GM12878 (cell line): ENCODE results near the gene ZBTB5. TPM values are rescaled to one million over a fixed set of nuclear protein-coding genes. Genes with fewer than 3 reads are reported as not detected.
A peak's percentile ranks its signal among the peaks of the same experiment; 100 is the strongest.

Experiments used
- ATF7 ChIP-seq: fragments of 450-650 bp; IDR thresholded peaks from 2 replicates; pipeline ENCODE4 v1.6.1; 2016; ENCODE audit warnings: low read depth, mild to moderate bottlenecking
- FOXM1 ChIP-seq: IDR thresholded peaks from 2 replicates; pipeline ENCODE4 v1.6.1; 2012; ENCODE audit warnings: low read depth, mild to moderate bottlenecking, inconsistent platforms, low read length, moderate library complexity
- KLF5 ChIP-seq: fragments of 450-650 bp; IDR thresholded peaks from 2 replicates; pipeline ENCODE4 v1.6.1; 2014; ENCODE audit warnings: mild to moderate bottlenecking; ENCODE audit not compliant: partially characterized antibody
- NFXL1 ChIP-seq: fragments of 450-650 bp; IDR thresholded peaks from 2 replicates; pipeline ENCODE4 v1.6.1; 2017; ENCODE audit warnings: antibody characterized with exemption, mild to moderate bottlenecking, borderline replicate concordance
- NFYA ChIP-seq: IDR thresholded peaks from 2 replicates; pipeline ENCODE4 v1.6.1; 2011; ENCODE audit warnings: low read depth, mild to moderate bottlenecking, low read length, improper control_type of control experiment, borderline replicate concordance
- NR2C2 ChIP-seq: IDR thresholded peaks from 2 replicates; pipeline ENCODE4 v1.6.1; 2011; ENCODE audit warnings: borderline replicate concordance, low read depth; ENCODE audit not compliant: control insufficient read depth, insufficient read length
- NRF1 ChIP-seq: conservative IDR thresholded peaks from 2 replicates; pipeline ENCODE4 v1.6.1; 2011; ENCODE audit warnings: mild to moderate bottlenecking, low read depth, low read length, improper control_type of control experiment
- PAX8 ChIP-seq: fragments of 450-650 bp; IDR thresholded peaks from 2 replicates; pipeline ENCODE4 v1.6.1; 2017; ENCODE audit warnings: mild to moderate bottlenecking, moderate library complexity
- POLR2A ChIP-seq: IDR thresholded peaks from 2 replicates; pipeline ENCODE4 v1.6.1; 2011; ENCODE audit warnings: low read depth, mild to moderate bottlenecking, low read length
- POU2F2 ChIP-seq: IDR thresholded peaks from 3 replicates; pipeline ENCODE4 v1.6.1; 2011; ENCODE audit warnings: low read depth, mild to moderate bottlenecking, low read length, borderline replicate concordance
- RAD21 ChIP-seq: IDR thresholded peaks from 2 replicates; pipeline ENCODE4 v1.6.1; 2011; ENCODE audit warnings: mild to moderate bottlenecking, low read depth, low read length, moderate library complexity; ENCODE audit not compliant: insufficient read depth
- RAD51 ChIP-seq: fragments of 450-650 bp; IDR thresholded peaks from 2 replicates; pipeline ENCODE4 v1.6.1; 2016; ENCODE audit warnings: moderate library complexity, mild to moderate bottlenecking, inconsistent platforms
- SIX5 ChIP-seq: IDR thresholded peaks from 2 replicates; pipeline ENCODE4 v1.6.1; 2011; ENCODE audit warnings: mild to moderate bottlenecking, low read depth, low read length, moderate library complexity; ENCODE audit not compliant: severe bottlenecking
- TAF1 ChIP-seq: IDR thresholded peaks from 2 replicates; pipeline ENCODE4 v1.6.1; 2011; ENCODE audit warnings: mild to moderate bottlenecking, low read depth, low read length, borderline replicate concordance
- ZNF24 ChIP-seq: fragments of 450-650 bp; IDR thresholded peaks from 2 replicates; pipeline ENCODE4 v1.6.1; 2017; ENCODE audit warnings: antibody characterized with exemption, mild to moderate bottlenecking
- polyA plus RNA-seq, 11 experiments: library from polyadenylated mRNA; depleted of rRNA in 4 of 11; unstranded in 6 of 11; stranded (reverse) in 5 of 11; fragments of >200 nt; fragmentation: Nextera tagmentation in 4 of 11; fragmentation: Illumina TruSeq in 1 of 11; extraction: Ambion mirVana in 4 of 11; extraction: Trizol in 1 of 11; gene quantifications; 1 replicate in 1 of 11; 2 replicates in 10 of 11; pipeline versions ENCODE4 v1.2.1 to v1.2.3, GENCODE V29; 2011 to 2016; ENCODE audit warnings: inconsistent platforms in 2 of 11, missing spikeins in 2 of 11, low read depth in 1 of 11
- total RNA-seq, 4 experiments: library from RNA; depleted of rRNA in 3 of 4; stranded (reverse); fragments of >200 nt in 3 of 4; fragmentation: Illumina TruSeq in 1 of 4; extraction: Trizol in 1 of 4; gene quantifications; 2 replicates each; pipeline versions ENCODE4 v1.2.1 to v1.2.3, GENCODE V29; 2013 to 2021
- TF ChIP-seq, protein P1 (sequence below): fragments of 450-650 bp; IDR thresholded peaks from 2 replicates; pipeline ENCODE4 v1.6.1; 2017; ENCODE audit warnings: mild to moderate bottlenecking
- TF ChIP-seq, protein P2 (sequence below): fragments of 450-650 bp; formaldehyde crosslinking; IDR thresholded peaks from 2 replicates; pipeline ENCODE4 v1.4.0; 2022; ENCODE audit warnings: mild to moderate bottlenecking, moderate library complexity
- TF ChIP-seq, protein P3 (sequence below): fragments of 450-650 bp; IDR thresholded peaks from 2 replicates; pipeline ENCODE4 v1.6.1; 2018; ENCODE audit warnings: borderline replicate concordance, mild to moderate bottlenecking; ENCODE audit not compliant: partially characterized antibody
- TF ChIP-seq, protein P4 (sequence below): fragments of 450-650 bp; formaldehyde crosslinking; IDR thresholded peaks from 2 replicates; pipeline ENCODE4 v1.5.0; 2022; ENCODE audit warnings: mild to moderate bottlenecking, missing genetic modification characterization

Gene ZBTB5
- total and polyA plus RNA-seq, 10 of the 15 experiments (the other 5 are each of a cell fraction or from before 2014, with no cell fraction given): 1.4 to 32.5 (median 12.1) TPM

DNA sequence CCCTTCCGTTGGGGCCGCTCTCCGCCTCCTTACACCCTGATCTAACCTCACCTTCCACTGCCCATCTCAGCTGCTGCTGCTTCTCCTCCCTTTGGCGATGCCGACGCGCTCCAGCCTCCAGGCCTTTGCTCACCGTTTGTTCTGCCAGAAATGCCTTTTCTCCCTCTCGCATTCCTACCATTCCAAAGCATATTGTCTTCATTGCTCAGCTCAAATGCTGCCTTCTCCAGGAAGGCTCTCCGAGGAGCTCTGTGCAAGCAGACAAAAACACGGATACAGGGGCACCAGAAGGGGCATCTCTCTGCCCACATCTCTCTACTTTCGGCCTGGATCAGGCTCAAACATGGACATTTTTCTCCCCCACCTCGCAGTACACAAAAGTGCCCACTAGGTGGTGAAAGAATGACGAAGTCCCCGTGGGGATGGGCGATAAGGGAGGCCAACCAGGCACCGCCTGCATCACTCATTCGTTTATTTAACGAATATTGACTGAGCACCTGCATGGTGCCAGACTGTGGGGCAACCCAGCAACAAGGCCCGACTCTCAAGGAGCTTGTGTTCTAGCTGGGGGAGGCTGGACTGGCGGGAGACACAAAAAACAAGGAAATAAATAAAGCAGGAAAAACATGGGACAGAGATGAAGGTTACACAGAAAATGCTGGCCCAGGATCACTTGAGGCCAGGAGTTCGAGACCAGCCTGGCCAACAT, 50.1 kb downstream of the ZBTB5 start (continued):
- TF ChIP-seq RAD51 (no peak), FOXM1 (no peak), POU2F2 (0 out of 3 replicates have a peak, but pooled peaks have one; percentile 36), KLF5 (no peak), NFYA (no peak), PAX8 (no peak), NFXL1 (no peak), NR2C2 (no peak), POLR2A (no peak), RAD21 (peak; percentile 80), ATF7 (peak; percentile 65; the same call in 1 of the 2 replicates), ZNF24 (peak; percentile 98), SIX5 (no peak), NRF1 (no peak), TAF1 (0 out of 2 replicates have a peak, but pooled peaks have one; percentile 26)
- TF ChIP-seq, protein P1, sequence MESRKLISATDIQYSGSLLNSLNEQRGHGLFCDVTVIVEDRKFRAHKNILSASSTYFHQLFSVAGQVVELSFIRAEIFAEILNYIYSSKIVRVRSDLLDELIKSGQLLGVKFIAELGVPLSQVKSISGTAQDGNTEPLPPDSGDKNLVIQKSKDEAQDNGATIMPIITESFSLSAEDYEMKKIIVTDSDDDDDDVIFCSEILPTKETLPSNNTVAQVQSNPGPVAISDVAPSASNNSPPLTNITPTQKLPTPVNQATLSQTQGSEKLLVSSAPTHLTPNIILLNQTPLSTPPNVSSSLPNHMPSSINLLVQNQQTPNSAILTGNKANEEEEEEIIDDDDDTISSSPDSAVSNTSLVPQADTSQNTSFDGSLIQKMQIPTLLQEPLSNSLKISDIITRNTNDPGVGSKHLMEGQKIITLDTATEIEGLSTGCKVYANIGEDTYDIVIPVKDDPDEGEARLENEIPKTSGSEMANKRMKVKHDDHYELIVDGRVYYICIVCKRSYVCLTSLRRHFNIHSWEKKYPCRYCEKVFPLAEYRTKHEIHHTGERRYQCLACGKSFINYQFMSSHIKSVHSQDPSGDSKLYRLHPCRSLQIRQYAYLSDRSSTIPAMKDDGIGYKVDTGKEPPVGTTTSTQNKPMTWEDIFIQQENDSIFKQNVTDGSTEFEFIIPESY: no peak
- TF ChIP-seq, protein P2, sequence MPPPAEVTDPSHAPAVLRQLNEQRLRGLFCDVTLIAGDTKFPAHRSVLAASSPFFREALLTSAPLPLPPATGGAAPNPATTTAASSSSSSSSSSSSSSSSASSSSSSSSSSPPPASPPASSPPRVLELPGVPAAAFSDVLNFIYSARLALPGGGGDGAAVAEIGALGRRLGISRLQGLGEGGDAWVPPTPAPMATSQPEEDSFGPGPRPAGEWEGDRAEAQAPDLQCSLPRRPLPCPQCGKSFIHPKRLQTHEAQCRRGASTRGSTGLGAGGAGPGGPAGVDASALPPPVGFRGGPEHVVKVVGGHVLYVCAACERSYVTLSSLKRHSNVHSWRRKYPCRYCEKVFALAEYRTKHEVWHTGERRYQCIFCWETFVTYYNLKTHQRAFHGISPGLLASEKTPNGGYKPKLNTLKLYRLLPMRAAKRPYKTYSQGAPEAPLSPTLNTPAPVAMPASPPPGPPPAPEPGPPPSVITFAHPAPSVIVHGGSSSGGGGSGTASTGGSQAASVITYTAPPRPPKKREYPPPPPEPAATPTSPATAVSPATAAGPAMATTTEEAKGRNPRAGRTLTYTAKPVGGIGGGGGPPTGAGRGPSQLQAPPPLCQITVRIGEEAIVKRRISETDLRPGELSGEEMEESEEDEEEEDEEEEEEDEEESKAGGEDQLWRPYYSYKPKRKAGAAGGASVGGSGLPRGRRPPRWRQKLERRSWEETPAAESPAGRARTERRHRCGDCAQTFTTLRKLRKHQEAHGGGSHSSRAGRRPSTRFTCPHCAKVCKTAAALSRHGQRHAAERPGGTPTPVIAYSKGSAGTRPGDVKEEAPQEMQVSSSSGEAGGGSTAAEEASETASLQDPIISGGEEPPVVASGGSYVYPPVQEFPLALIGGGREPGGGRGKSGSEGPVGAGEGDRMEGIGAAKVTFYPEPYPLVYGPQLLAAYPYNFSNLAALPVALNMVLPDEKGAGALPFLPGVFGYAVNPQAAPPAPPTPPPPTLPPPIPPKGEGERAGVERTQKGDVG (CRISPR knock-in tag): no peak
- TF ChIP-seq, protein P3, sequence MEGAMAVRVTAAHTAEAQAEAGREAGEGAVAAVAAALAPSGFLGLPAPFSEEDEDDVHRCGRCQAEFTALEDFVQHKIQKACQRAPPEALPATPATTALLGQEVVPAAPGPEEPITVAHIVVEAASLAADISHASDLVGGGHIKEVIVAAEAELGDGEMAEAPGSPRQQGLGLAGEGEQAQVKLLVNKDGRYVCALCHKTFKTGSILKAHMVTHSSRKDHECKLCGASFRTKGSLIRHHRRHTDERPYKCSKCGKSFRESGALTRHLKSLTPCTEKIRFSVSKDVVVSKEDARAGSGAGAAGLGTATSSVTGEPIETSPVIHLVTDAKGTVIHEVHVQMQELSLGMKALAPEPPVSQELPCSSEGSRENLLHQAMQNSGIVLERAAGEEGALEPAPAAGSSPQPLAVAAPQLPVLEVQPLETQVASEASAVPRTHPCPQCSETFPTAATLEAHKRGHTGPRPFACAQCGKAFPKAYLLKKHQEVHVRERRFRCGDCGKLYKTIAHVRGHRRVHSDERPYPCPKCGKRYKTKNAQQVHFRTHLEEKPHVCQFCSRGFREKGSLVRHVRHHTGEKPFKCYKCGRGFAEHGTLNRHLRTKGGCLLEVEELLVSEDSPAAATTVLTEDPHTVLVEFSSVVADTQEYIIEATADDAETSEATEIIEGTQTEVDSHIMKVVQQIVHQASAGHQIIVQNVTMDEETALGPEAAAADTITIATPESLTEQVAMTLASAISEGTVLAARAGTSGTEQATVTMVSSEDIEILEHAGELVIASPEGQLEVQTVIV: no peak
- TF ChIP-seq, protein P4, sequence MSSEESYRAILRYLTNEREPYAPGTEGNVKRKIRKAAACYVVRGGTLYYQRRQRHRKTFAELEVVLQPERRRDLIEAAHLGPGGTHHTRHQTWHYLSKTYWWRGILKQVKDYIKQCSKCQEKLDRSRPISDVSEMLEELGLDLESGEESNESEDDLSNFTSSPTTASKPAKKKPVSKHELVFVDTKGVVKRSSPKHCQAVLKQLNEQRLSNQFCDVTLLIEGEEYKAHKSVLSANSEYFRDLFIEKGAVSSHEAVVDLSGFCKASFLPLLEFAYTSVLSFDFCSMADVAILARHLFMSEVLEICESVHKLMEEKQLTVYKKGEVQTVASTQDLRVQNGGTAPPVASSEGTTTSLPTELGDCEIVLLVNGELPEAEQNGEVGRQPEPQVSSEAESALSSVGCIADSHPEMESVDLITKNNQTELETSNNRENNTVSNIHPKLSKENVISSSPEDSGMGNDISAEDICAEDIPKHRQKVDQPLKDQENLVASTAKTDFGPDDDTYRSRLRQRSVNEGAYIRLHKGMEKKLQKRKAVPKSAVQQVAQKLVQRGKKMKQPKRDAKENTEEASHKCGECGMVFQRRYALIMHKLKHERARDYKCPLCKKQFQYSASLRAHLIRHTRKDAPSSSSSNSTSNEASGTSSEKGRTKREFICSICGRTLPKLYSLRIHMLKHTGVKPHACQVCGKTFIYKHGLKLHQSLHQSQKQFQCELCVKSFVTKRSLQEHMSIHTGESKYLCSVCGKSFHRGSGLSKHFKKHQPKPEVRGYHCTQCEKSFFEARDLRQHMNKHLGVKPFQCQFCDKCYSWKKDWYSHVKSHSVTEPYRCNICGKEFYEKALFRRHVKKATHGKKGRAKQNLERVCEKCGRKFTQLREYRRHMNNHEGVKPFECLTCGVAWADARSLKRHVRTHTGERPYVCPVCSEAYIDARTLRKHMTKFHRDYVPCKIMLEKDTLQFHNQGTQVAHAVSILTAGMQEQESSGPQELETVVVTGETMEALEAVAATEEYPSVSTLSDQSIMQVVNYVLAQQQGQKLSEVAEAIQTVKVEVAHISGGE (CRISPR knock-in tag): no peak
